ENCODE data around the gene DOCK9.

The DOCK9 gene

GRCh38 chr13:98795220-98795619 is 182.6 kb downstream of the DOCK9 start:
- DNase-seq (ENCODE audit: low spot score) = no peak

GRCh38 chr13:98794498-98794897 is 183.4 kb downstream of the DOCK9 start:
- no peak for DNase-seq (ENCODE audit: low spot score)

- no peak for DNase-seq (ENCODE audit: low spot score)
These were observed 184.9 kb downstream of the DOCK9 start for GRCh38 chr13:98792785-98793495.

- no peak for DNase-seq (ENCODE audit: low spot score)
These were observed 185.5 kb downstream of the DOCK9 start for GRCh38 chr13:98792321-98792720.

- DNase-seq (ENCODE audit: low spot score) = no peak
These were observed 186.3 kb downstream of the DOCK9 start for GRCh38 chr13:98791611-98792010.

- DNase-seq (ENCODE audit: low spot score) = no peak
These were observed 189.9 kb downstream of the DOCK9 start for GRCh38 chr13:98787996-98788395.

GRCh38 chr13:98787173-98787572 is 190.7 kb downstream of the DOCK9 start:
- DNase-seq (ENCODE audit: low spot score) = no peak

- no peak for DNase-seq (ENCODE audit: low spot score)
These were observed 191.8 kb downstream of the DOCK9 start for GRCh38 chr13:98786023-98786422.

- no peak for DNase-seq (ENCODE audit: low spot score)
These were observed 192.5 kb downstream of the DOCK9 start for GRCh38 chr13:98785405-98785804.

- DNase-seq (ENCODE audit: low spot score) = no peak
These were observed 193.2 kb downstream of the DOCK9 start for GRCh38 chr13:98784666-98785065.

GRCh38 chr13:98783856-98784478 is 193.9 kb downstream of the DOCK9 start:
- no peak for DNase-seq (ENCODE audit: low spot score)

- DNase-seq (ENCODE audit: low spot score) = no peak
These were observed 195.2 kb downstream of the DOCK9 start for GRCh38 chr13:98782654-98783053.

- DNase-seq (ENCODE audit: low spot score) = no peak
These were observed 196.0 kb downstream of the DOCK9 start for GRCh38 chr13:98781905-98782304.

- no peak for DNase-seq (ENCODE audit: low spot score)
These were observed 196.4 kb downstream of the DOCK9 start for GRCh38 chr13:98781470-98781869.

GRCh38 chr13:98781045-98781444 is 196.8 kb downstream of the DOCK9 start:
- no peak for DNase-seq (ENCODE audit: low spot score)

- no peak for DNase-seq (ENCODE audit: low spot score)
These were observed 197.4 kb downstream of the DOCK9 start for GRCh38 chr13:98780451-98780850.

GRCh38 chr13:98779695-98780094 is 198.2 kb downstream of the DOCK9 start:
- DNase-seq (ENCODE audit: low spot score) = no peak

- DNase-seq (ENCODE audit: low spot score) = no peak
These were observed 199.1 kb downstream of the DOCK9 start for GRCh38 chr13:98778749-98779148.

- no peak for DNase-seq (ENCODE audit: low spot score)
These were observed 201.2 kb downstream of the DOCK9 start for GRCh38 chr13:98776644-98777043.

GRCh38 chr13:98775844-98776598 is 201.8 kb downstream of the DOCK9 start:
- DNase-seq (ENCODE audit: low spot score) = no peak

- no peak for DNase-seq (ENCODE audit: low spot score)
These were observed 202.5 kb downstream of the DOCK9 start for GRCh38 chr13:98775386-98775785.

GRCh38 chr13:98774776-98775175 is 203.1 kb downstream of the DOCK9 start:
- DNase-seq (ENCODE audit: low spot score) = no peak

GRCh38 chr13:98773921-98774320 is 203.9 kb downstream of the DOCK9 start:
- no peak for DNase-seq (ENCODE audit: low spot score)
